ENCODE measurements around the gene TBX19.

The TBX19 gene

DNA sequence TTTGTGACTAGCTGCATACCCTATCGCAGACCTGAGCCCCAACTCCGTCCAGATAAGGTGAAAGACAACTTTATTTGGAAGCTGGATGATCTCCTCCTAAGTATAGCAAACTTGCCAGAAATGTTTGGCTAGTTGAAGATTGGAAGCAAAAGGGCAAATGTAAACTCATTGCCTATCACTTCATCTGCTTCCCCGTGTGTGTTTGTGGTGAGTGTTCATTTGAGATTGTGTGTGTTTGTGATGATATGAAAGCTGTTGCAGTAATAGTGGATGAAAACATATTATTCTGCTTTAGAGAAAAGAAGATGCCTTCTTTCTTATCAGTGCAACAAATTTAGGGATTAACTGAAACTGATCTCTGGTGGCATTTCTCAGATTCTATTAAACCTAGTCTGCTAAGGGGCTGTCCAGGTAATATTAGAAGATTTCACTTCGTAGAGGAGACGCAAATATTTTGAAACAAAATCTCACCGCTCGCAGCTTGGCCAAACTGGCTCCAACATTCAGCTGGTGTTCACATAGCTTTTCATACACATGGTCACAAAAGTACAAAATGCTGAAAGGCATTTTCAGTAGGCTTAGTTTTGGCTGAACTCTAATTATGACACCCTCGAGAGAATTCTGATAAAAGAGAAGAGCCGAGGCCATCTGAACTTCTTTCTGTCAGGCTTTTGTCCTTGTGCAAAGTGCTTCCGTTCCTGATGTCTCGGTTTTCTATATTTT, 1.1 kb downstream of the TBX19 start:
- DNase-seq (ENCODE audit: low read depth in 2 of 2): no peak

DNA sequence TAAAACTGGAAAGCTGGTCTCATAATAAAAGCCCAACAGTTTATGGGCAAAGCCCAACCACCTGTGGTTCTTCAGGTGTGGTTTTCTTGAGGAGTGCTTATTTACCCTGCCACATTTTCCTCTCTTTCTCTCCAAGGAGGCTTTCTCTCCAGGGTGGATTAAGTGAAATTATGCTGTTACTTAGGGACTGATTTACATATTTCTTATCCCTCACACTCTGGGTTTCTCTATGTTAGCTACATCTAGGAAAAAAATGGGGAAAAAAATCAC, 4.8 kb downstream of the TBX19 start:
- DNase-seq (ENCODE audit: low read depth in 2 of 2): no peak

DNA sequence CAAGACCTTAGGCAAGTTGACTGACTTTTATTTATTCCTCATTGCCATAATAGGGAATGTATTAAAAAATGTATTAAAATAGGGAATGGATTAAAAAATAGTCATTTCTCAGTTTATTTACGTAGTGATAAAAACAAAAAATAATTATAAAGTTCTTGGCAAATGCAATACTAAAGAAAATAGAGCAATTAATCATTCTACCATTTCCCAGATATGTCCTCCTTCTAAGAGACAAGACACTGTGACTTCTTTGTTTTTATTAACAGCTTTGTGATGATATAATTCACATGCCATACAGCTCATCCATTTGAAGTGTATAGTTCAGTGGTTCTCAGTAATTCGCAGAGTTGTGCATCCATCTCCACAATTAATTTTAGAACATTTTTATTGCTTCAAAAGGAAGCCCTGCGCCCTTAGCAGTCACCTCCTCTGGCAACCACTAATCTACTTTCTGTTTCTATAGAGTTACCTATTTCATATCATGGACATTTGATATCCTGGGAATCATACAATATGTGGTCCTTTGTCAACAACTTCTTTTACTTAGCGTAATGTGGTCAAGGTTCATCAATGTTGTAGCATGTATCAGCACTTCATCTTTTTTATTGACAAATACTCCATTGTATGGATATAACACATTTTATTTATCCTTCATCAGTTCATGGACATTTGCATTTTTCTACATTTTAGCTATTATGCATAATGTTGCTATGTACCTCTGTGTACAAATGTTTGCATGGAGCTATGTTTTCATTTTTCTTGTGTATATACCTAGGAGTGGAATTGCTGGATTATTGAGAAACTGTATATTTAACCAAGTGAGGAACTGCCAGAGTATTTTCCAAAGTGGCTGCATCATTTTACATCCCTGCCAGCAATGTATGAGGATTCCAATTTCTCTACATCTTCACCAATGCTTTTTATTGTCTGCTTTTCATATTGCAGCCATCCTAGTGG, 5.6 kb downstream of the TBX19 start:
- DNase-seq (ENCODE audit: low read depth in 2 of 2): no peak

DNA sequence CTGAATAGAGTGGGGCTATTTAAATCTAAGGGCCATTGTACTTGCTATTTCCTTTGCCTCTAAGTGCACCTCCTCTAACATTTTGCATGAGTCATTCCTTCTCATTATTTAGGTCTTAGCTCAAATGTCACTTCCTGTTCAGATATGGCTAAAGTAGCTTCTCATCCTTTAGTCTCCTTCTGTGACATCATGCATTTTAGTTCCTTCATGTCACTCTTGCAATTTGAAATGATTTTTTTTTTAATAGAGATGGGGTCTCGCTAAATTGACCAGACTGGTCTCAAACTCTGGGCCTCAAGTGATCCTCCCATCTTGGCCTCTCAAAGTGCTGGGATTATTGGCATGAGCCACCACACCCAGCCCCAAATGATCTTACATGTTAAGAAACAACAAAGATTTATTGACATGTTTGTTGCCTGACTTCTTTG, 6.6 kb downstream of the TBX19 start:
- DNase-seq (ENCODE audit: low read depth in 2 of 2): no peak

- DNase-seq (ENCODE audit: low read depth in 2 of 2): no peak
Observed at GRCh38 chr1:168288311-168289052, 7.8 kb downstream of the TBX19 start.

GRCh38 chr1:168291222-168291837, 10.7 kb downstream of the TBX19 start:
- no peak for DNase-seq (ENCODE audit: low read depth in 2 of 2)

GRCh38 chr1:168293356-168293755, 12.7 kb downstream of the TBX19 start:
- no peak for DNase-seq (ENCODE audit: low read depth in 2 of 2)

GRCh38 chr1:168295411-168296114, 14.9 kb downstream of the TBX19 start:
- no peak for DNase-seq (ENCODE audit: low read depth in 2 of 2)

DNA sequence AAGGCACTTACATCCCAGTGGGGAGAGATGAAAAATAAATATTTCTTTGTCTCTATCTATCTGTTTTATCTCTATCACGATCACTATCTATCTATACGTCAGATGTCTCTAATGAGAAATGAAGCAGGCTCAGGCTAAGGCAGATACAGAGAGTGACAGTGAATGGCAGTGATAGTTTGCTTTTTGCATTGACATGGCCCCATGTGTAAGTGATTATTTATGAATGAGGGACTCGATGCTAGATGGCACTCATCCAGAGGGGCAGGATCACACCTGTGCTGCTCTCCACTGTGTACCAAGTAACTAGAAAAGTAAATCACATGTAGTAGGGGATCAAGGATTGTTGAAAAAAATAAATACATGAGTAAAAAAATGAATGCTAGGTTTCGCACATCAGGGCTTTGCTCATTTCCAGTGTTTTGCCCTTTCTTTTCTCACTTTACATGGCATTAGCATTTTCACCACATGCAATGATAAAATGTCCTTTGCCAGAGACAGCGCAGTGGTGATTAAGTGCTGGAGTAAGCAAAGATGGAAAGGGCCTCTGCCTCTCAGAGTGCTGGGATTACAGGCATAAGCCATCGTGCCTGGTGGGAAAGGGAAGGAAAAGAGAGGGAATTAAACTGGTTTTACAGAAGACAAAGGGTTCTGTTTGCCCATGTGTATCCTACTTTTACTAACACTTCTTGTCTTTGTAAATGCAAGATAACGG, 16.5 kb downstream of the TBX19 start:
- no peak for DNase-seq (ENCODE audit: low read depth in 2 of 2)

GRCh38 chr1:168298446-168298845, 17.8 kb downstream of the TBX19 start:
- no peak for DNase-seq (ENCODE audit: low read depth in 2 of 2)

DNA sequence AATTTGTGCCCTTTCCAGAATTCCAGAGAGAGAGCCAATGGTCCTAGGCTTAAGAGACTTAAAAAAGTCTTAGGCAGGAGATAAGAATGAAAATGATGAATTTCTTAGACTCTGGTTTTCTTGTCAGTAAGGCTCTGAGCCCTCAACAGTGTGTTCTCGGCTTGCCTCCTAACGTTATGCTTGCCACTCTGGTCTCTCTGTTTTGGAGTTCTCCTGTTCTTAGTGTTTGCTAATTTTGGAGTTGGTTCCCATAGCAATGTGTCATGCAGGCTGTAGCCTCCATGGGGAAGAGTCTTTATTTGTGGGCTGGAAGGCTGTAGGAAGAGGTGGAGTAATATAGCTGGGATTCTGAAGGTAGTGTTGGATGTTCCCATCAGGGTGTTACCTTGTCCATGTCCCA, 19.9 kb downstream of the TBX19 start:
- DNase-seq (ENCODE audit: low read depth in 2 of 2): no peak

GRCh38 chr1:168301664-168302320, 21.1 kb downstream of the TBX19 start:
- DNase-seq (ENCODE audit: low read depth in 2 of 2): no peak

GRCh38 chr1:168303716-168304540, 23.3 kb downstream of the TBX19 start:
- DNase-seq (ENCODE audit: low read depth in 2 of 2): no peak

GRCh38 chr1:168304865-168305264, 24.2 kb downstream of the TBX19 start:
- DNase-seq (ENCODE audit: low read depth in 2 of 2): no peak

GRCh38 chr1:168312718-168313604, 32.3 kb downstream of the TBX19 start:
- DNase-seq (ENCODE audit: low read depth in 2 of 2): no peak

DNA sequence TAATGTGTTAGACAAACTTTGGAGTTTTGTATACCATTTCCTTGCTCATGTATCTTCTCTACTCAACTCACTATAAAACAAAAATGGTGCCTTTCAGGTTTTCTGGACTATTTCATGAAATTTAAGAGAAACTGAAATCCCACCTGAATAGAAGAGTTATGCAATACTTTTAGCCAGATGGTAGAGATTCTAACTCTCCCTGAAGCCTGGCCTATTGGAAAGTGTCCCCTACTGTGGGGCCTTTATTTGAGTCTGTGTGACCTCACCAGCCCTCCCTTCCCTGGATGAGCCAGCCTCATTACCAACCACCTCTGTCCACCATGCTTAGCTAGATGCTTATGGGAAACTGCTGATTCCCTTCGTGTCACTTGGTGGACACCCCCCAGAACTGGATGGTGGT, 35.5 kb downstream of the TBX19 start:
- DNase-seq (ENCODE audit: low read depth in 2 of 2): no peak

DNA sequence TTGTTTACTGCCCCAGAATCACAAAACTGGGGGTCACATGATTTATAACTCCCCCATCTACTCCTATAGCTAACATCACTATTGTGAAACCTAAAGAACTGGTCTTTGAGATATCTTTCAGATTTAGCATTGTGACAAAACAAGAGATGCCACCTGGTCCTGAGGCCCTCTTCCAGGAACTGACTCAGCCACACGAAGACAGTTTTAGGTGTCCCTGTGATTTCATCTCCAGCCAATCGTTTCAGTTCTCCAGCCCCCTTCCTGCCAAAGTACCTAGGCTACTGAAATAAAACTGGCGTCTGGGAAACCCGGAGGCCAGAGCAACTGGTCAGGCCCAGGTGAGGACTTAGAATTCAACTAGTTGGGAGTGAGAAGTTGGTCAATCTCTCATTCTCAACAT, 36.6 kb downstream of the TBX19 start:
- DNase-seq (ENCODE audit: low read depth in 2 of 2): no peak

DNA sequence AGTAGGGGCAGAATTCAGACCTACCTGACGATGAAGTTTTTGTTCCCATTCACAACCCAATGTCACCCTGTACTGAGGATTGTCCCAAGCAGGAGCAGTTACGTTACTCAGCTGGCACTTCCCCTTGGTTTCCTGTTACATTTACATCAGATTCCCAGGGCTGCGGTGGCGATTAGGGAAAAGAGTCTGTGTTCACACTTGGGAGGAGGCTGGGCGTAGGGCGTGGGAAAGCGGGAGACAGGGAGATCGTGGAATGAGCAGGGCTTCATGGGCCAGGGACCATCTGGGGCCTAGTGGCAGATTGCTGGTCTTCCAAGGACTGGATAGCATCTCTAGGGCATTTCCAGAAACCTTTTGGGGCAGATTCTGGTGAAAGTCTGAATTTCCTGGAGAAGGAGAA, 39.0 kb downstream of the TBX19 start:
- DNase-seq (ENCODE audit: low read depth in 2 of 2): no peak

All from activated CD8-positive, alpha-beta memory T cell treated with anti-CD3 and anti-CD28 coated beads for 4 hours (primary cell).